T-helper 2 cell (primary cell): ENCODE results near the gene ACTN2.
"Not testable (repeated sequence)": the region's sequence is repeated elsewhere in the genome, so short reads cannot be mapped to it uniquely, and the experiment has no call there.

Experiments
- DNase-seq, 5 experiments: peaks; one replicate each; pipeline versions ENCODE4 v3.0.0 to v3.0.0-alpha.2; 2012 to 2022
- total RNA-seq, 2 donors: gene quantifications; one replicate each; lab custom pipeline; 2026; lab: John Stamatoyannopoulos, UW

The ACTN2 gene
- 0.47 to 1.2 reads per million in 2 donors for total RNA-seq

- DNase-seq = peak; percentile 5 to 60 (median 24)
Measured at GRCh38 chr1:236685917-236686814, at the start of gene ACTN2. Gene ACTN2 (plus strand): TSS chr1:236686499. CDS start chr1:236686674, 175 bp downstream.

GRCh38 chr1:236638945-236639344 lies 47.4 kb upstream of the ACTN2 start:
- DNase-seq = no peak

- no peak for DNase-seq
Measured at GRCh38 chr1:236639686-236640085, 46.6 kb upstream of the ACTN2 start.

- DNase-seq = no peak
Measured at GRCh38 chr1:236642763-236643162, 43.5 kb upstream of the ACTN2 start.

- no peak for DNase-seq
Measured at GRCh38 chr1:236645016-236645680, 41.2 kb upstream of the ACTN2 start.

GRCh38 chr1:236654511-236654910 lies 31.8 kb upstream of the ACTN2 start:
- no peak for DNase-seq

- DNase-seq = no peak
Measured at GRCh38 chr1:236654957-236655356, 31.3 kb upstream of the ACTN2 start.

- no peak for DNase-seq
Measured at GRCh38 chr1:236657398-236657797, 28.9 kb upstream of the ACTN2 start.

GRCh38 chr1:236659792-236660587 lies 26.3 kb upstream of the ACTN2 start:
- no peak for DNase-seq

GRCh38 chr1:236663934-236664333 lies 22.4 kb upstream of the ACTN2 start:
- no peak for DNase-seq

- not testable (repeated sequence) for DNase-seq
Measured at GRCh38 chr1:236668909-236669308, 17.4 kb upstream of the ACTN2 start.

- DNase-seq = no peak
Measured at GRCh38 chr1:236670060-236670459, 16.2 kb upstream of the ACTN2 start.

- DNase-seq = no peak
Measured at GRCh38 chr1:236673289-236673919, 12.9 kb upstream of the ACTN2 start.

- no peak for DNase-seq
Measured at GRCh38 chr1:236677641-236678235, 8.6 kb upstream of the ACTN2 start.

- no peak for DNase-seq
Measured at GRCh38 chr1:236681219-236681618, 5.1 kb upstream of the ACTN2 start.

GRCh38 chr1:236685205-236685916 lies 938 bp upstream of the ACTN2 start:
- no peak for DNase-seq

GRCh38 chr1:236686815-236687160 lies 489 bp downstream of the ACTN2 start:
- no peak for DNase-seq

- no peak for DNase-seq
Measured at GRCh38 chr1:236687273-236687672, 974 bp downstream of the ACTN2 start.

- no peak for DNase-seq
Measured at GRCh38 chr1:236688705-236689104, 2.4 kb downstream of the ACTN2 start.

GRCh38 chr1:236689713-236690569 lies 3.6 kb downstream of the ACTN2 start:
- no peak for DNase-seq

GRCh38 chr1:236691348-236691747 lies 5.0 kb downstream of the ACTN2 start:
- no peak for DNase-seq
